HG03139 (cell line): ENCODE results near the gene MYO18A.

ENCODE experiments used
- ATAC-seq: cut with Tn5 transposase; IDR thresholded peaks from one replicate; pipeline ENCODE4 v1.9.1; 2021; ENCODE audit not compliant: unreplicated experiment

Gene MYO18A

GRCh38 chr17:29038085-29038795, 142.0 kb downstream of the MYO18A start:
- ATAC-seq = no peak

DNA sequence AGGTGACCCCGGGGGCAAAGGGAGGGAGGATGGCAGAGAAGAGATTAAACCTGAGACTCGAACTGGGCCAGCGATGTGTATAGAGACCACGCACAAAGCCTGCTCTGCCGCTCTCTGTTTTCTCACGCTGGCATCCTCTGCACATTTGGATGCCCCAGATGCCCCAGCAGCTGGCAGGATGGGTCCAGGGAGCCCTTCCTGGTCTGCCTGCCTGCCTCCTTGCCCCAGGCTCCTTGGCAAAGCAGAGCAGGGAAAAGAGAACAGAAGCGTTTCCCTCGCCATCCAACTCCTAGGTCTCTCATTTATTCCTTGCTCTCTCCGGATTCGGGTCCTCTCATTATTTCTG, 142.5 kb downstream of the MYO18A start:
- ATAC-seq = no peak

DNA sequence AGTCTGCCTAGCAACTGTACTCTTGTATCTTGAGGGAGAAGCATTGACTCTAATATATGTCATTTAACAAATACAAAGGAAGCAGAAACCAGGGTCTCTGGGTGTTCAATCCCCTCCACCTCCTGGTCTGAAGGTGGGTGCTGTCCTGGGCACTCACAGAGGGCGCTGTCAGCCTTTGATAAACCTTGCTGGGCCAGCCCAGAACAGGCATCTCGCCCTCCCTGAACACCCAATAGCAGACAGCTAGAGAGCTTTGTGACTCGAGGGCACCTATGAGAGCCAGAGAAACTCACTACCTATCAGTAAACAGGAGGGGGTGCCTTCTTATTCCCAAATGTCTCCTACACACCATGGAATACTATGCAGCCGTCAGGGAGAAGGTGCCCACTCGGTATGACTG, 143.6 kb downstream of the MYO18A start:
- no peak for ATAC-seq

- ATAC-seq = no peak
These were observed 145.7 kb downstream of the MYO18A start for GRCh38 chr17:29034510-29034909.

DNA sequence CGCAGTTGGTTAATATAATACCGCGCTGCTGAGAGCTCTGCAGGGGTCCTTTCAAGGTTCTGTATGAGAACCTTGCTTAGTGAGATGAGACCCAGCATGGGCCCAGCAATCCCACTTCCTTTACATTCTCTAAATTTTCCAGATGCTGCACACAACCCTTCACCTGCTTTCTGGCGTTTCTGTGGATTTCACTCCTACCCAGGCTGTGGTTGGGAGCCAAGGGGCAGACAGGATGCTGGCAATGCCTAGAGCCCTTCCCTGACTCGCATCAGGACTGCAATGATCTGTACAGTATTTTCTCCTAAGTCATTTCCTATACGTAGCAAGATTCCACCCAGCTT, 147.4 kb downstream of the MYO18A start:
- ATAC-seq = no peak

- no peak for ATAC-seq
These were observed 148.0 kb downstream of the MYO18A start for GRCh38 chr17:29032013-29032856.

- no peak for ATAC-seq
These were observed 148.7 kb downstream of the MYO18A start for GRCh38 chr17:29031488-29031887.

DNA sequence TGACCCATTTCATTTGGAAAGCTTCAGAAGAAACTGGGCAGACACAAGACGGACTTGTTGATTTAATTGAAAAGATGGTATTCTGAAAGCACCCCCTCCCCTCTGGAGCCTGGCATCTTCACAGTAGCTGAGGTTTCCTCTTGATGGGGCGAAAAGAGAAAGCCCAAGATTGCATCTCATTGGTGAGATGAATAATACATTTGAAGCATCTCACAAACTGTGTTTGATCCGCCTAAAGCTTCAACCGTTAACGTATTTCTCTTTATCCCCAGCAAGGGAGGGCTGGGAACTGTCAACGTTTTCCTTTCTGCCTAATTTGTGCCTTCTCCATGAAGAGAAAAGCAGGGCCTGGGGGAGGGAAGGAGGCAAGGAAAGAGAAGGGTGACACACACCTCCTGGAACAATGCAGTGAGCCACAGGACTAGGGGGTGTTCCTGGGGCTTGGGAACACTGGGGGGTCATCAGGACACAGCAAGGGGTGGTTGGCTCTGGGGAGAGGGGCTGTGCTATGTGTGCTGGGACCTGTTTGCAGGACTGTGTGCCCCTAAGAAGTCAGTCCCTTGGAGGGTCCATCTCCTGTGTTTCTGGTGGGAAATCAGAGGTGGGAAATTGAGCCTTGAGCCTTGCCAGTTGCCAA, 155.8 kb downstream of the MYO18A start:
- ATAC-seq = no peak

- ATAC-seq = no peak
These were observed 158.1 kb downstream of the MYO18A start for GRCh38 chr17:29022074-29022473.

DNA sequence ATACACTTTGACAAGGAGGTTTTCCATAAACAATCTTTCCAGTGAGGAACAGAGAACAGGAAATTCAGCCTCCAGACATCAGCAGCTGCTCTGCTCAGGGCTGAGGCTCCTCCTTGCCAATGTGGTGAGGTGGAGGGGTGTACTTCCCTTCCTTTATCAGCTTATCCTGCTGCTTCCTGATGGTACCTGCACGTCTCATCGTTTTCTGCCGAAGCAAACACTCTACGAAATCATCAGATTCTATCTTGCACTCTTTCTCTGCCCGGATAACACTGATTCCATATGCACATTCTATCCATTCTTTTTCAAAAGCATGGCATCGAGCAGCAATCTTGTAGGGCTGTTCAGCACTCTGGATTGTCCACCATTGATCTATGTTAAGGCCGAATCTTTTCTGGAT, 159.0 kb downstream of the MYO18A start:
- no peak for ATAC-seq
